ENCODE data around the gene FALEC.
A peak's percentile ranks its signal among the peaks of the same experiment; 100 is the strongest.

FALEC gene

DNA sequence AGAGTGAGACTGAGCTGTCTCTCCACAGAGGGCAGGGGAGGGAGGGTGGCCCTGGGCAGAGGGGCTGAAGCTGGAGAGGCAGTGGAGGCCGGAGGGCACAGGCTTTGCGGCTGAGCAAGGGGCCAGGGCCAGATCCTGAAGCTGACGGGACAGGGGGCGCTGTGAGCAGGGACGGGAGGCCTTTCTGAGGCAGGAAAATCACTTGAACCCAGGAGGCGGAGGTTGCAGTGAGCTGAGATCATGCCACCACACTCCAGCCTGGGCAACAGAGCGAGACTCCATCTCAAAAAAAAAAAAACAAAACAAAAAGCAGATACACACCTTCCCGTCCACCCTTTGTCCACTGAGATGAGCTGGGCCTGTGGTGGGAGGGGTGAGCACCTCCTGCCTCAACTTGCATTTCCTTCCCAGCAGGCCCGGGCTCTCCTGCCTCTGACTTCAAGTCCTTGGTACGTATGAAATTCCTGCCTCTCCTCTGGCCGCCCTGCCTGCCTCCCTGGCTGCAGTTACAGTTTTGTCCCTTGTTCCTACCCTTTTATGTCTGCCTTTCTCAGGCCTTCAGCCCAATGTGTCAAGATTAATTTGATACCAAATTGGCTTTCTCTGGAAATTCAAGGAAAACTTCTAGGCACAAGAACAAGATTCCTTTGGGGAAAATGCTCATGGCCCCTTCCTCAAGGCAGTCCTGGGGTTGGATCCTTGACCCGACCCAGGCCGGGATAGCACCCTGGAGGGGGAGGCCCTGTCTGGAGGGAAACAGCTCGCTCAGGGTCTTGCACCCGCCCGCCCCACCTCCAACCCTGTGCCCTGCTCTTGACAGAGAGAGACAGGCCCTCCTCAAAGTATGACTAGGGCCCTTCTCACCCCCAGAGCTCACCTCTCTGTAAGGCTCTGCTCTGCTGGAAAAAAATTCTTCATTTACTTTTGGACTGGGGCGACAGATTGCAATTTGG is 22.5 kb downstream of the FALEC start:
- no peak overlapping the region for H3K4me3 ChIP-seq (ENCODE audit: low read length)
- DNase-seq, result peak; percentile 95
- no peak overlapping the region for H3K4me2 ChIP-seq (ENCODE audit: low read length)
- H2BK120ac ChIP-seq (ENCODE audit: low read depth, low read length), result no peak overlapping the region
- peak overlapping the region; percentile 16 for H3K18ac ChIP-seq (ENCODE audit: low read length)
- H3K9ac ChIP-seq (ENCODE audit: low read length), result peak overlapping the region; percentile 40
- H3K4ac ChIP-seq (ENCODE audit: low read depth, low read length), result peak overlapping the region; percentile 20
- H3K4me1 ChIP-seq (ENCODE audit: control insufficient read depth, low read depth, low read length), result peaks cover 2% of the 10 kb centered on the region
- peak overlapping the region; percentile 19 for H2BK5ac ChIP-seq (ENCODE audit: low read length)
- H3K79me1 ChIP-seq (ENCODE audit: low read length), result no peaks in the 10 kb centered on the region
- no peaks in the 10 kb centered on the region for H3K36me3 ChIP-seq (ENCODE audit: control insufficient read depth, insufficient read depth, low read length)
- no peak overlapping the region for H2BK15ac ChIP-seq (replicated peaks; ENCODE audit: low read depth)
- H3K27ac ChIP-seq (ENCODE audit: low read depth, low read length), result peak overlapping the region; percentile 32
- peak overlapping the region; percentile 71 for H3K56ac ChIP-seq (ENCODE audit: low read length)
- H2AK5ac ChIP-seq (ENCODE audit: low read length), result no peak overlapping the region
- H3K27me3 ChIP-seq (ENCODE audit: insufficient read depth, low read length, poor library complexity), result no peaks in the 10 kb centered on the region
- H3K23ac ChIP-seq (ENCODE audit: low read length), result no peak overlapping the region
- no peak overlapping the region for H4K5ac ChIP-seq (ENCODE audit: low read length)
- no peaks in the 10 kb centered on the region for H3K79me2 ChIP-seq (ENCODE audit: control insufficient read depth, insufficient read depth, low read length)
- H4K8ac ChIP-seq (ENCODE audit: low read depth, low read length), result no peak overlapping the region
- WGBS (ENCODE audit: extremely low coverage, insufficient coverage, low lambda C conversion rate), result no CpG with 5 or more reads among the region's 17 CpGs

GRCh38 chr1:150543500-150544143 is 28.1 kb downstream of the FALEC start:
- no peak overlapping the region for H4K5ac ChIP-seq (ENCODE audit: low read length)
- no peaks in the 10 kb centered on the region for H3K79me1 ChIP-seq (ENCODE audit: low read length)
- no peaks in the 10 kb centered on the region for H3K36me3 ChIP-seq (ENCODE audit: control insufficient read depth, insufficient read depth, low read length)
- no peak overlapping the region for H3K4me2 ChIP-seq (ENCODE audit: low read length)
- H2BK5ac ChIP-seq (ENCODE audit: low read length), result no peak overlapping the region
- no peak overlapping the region for H2BK15ac ChIP-seq (replicated peaks; ENCODE audit: low read depth)
- H3K9ac ChIP-seq (ENCODE audit: low read length), result peak overlapping the region; percentile 29
- no peaks in the 10 kb centered on the region for H3K4me1 ChIP-seq (ENCODE audit: control insufficient read depth, low read depth, low read length)
- H4K8ac ChIP-seq (ENCODE audit: low read depth, low read length), result no peak overlapping the region
- no peak overlapping the region for H2AK5ac ChIP-seq (ENCODE audit: low read length)
- WGBS (ENCODE audit: extremely low coverage, insufficient coverage, low lambda C conversion rate), result no CpG with 5 or more reads among the region's 13 CpGs
- H3K27me3 ChIP-seq (ENCODE audit: insufficient read depth, low read length, poor library complexity), result no peaks in the 10 kb centered on the region
- no peak overlapping the region for H3K4ac ChIP-seq (ENCODE audit: low read depth, low read length)
- no peak overlapping the region for H3K56ac ChIP-seq (ENCODE audit: low read length)
- no peak overlapping the region for H3K23ac ChIP-seq (ENCODE audit: low read length)
- no peaks in the 10 kb centered on the region for H3K79me2 ChIP-seq (ENCODE audit: control insufficient read depth, insufficient read depth, low read length)
- no peak overlapping the region for H3K4me3 ChIP-seq (ENCODE audit: low read length)
- no peak overlapping the region for H3K18ac ChIP-seq (ENCODE audit: low read length)
- no peak overlapping the region for H3K27ac ChIP-seq (ENCODE audit: low read depth, low read length)
- H2BK120ac ChIP-seq (ENCODE audit: low read depth, low read length), result no peak overlapping the region
- no peak for DNase-seq

GRCh38 chr1:150544204-150544603 is 28.7 kb downstream of the FALEC start:
- Histone ChIP-seq H3K9ac (ENCODE audit: low read length) (no peak overlapping the region), H3K23ac (ENCODE audit: low read length) (no peak overlapping the region), H2BK15ac (replicated peaks; ENCODE audit: low read depth) (no peak overlapping the region), H3K79me2 (ENCODE audit: control insufficient read depth, insufficient read depth, low read length) (no peaks in the 10 kb centered on the region), H3K56ac (ENCODE audit: low read length) (no peak overlapping the region), H3K27ac (ENCODE audit: low read depth, low read length) (no peak overlapping the region), H3K4me3 (ENCODE audit: low read length) (no peak overlapping the region), H3K4me1 (ENCODE audit: control insufficient read depth, low read depth, low read length) (no peaks in the 10 kb centered on the region), H4K5ac (ENCODE audit: low read length) (no peak overlapping the region), H2BK5ac (ENCODE audit: low read length) (no peak overlapping the region), H2BK120ac (ENCODE audit: low read depth, low read length) (no peak overlapping the region), H3K27me3 (ENCODE audit: insufficient read depth, low read length, poor library complexity) (no peaks in the 10 kb centered on the region), H3K4me2 (ENCODE audit: low read length) (no peak overlapping the region), H2AK5ac (ENCODE audit: low read length) (no peak overlapping the region), H3K36me3 (ENCODE audit: control insufficient read depth, insufficient read depth, low read length) (no peaks in the 10 kb centered on the region), H3K79me1 (ENCODE audit: low read length) (no peaks in the 10 kb centered on the region), H4K8ac (ENCODE audit: low read depth, low read length) (no peak overlapping the region), H3K18ac (ENCODE audit: low read length) (no peak overlapping the region), H3K4ac (ENCODE audit: low read depth, low read length) (no peak overlapping the region)
- no CpG with 5 or more reads among the region's 3 CpGs for WGBS (ENCODE audit: extremely low coverage, insufficient coverage, low lambda C conversion rate)
- no peak for DNase-seq

- Histone ChIP-seq H3K27ac (ENCODE audit: low read depth, low read length) (no peak overlapping the region), H3K79me1 (ENCODE audit: low read length) (no peaks in the 10 kb centered on the region), H3K4ac (ENCODE audit: low read depth, low read length) (no peak overlapping the region), H2BK15ac (replicated peaks; ENCODE audit: low read depth) (no peak overlapping the region), H4K5ac (ENCODE audit: low read length) (no peak overlapping the region), H3K9ac (ENCODE audit: low read length) (no peak overlapping the region), H3K56ac (ENCODE audit: low read length) (no peak overlapping the region), H3K27me3 (ENCODE audit: insufficient read depth, low read length, poor library complexity) (no peaks in the 10 kb centered on the region), H3K23ac (ENCODE audit: low read length) (no peak overlapping the region), H2BK5ac (ENCODE audit: low read length) (no peak overlapping the region), H2BK120ac (ENCODE audit: low read depth, low read length) (no peak overlapping the region), H3K36me3 (ENCODE audit: control insufficient read depth, insufficient read depth, low read length) (no peaks in the 10 kb centered on the region), H4K8ac (ENCODE audit: low read depth, low read length) (no peak overlapping the region), H2AK5ac (ENCODE audit: low read length) (no peak overlapping the region), H3K79me2 (ENCODE audit: control insufficient read depth, insufficient read depth, low read length) (no peaks in the 10 kb centered on the region), H3K4me1 (ENCODE audit: control insufficient read depth, low read depth, low read length) (no peaks in the 10 kb centered on the region), H3K18ac (ENCODE audit: low read length) (no peak overlapping the region), H3K4me3 (ENCODE audit: low read length) (no peak overlapping the region), H3K4me2 (ENCODE audit: low read length) (no peak overlapping the region)
- no CpG with 5 or more reads among the region's 6 CpGs for WGBS (ENCODE audit: extremely low coverage, insufficient coverage, low lambda C conversion rate)
- no peak for DNase-seq
Measured at GRCh38 chr1:150545486-150546032, 30.0 kb downstream of the FALEC start.

DNA sequence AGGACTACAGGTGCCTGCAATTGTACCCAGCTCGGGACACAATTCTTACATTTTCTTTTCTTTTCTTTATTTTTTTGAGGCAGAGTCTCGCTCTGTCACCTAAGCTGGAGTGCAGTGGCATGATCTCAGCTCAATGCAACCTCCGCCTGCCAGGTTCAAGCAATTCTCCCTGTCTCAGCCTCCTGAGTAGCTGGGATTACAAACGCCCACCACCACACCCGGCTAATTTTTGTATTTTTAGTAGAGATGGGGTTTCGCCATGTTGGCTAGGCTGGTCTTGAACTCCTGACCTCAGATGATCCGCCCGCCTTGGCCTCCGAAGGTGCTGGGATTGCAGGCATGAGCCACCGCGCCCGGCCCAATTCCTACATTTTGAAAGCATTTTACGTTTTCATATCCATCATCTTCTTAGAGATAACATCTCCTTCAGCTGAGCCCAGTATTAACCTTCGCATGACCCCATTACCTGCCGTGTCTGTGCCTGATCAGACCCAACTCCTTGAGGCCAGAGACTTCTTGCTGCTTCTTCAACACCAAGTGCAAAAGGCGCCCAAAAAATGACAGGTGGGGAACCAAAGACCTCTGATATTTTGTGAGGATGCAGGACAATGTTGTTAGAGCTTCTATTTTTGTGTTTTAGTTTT is 30.9 kb downstream of the FALEC start:
- Histone ChIP-seq H2BK15ac (replicated peaks; ENCODE audit: low read depth) (no peak overlapping the region), H3K36me3 (ENCODE audit: control insufficient read depth, insufficient read depth, low read length) (no peaks in the 10 kb centered on the region), H4K5ac (ENCODE audit: low read length) (no peak overlapping the region), H3K27ac (ENCODE audit: low read depth, low read length) (no peak overlapping the region), H3K79me1 (ENCODE audit: low read length) (no peaks in the 10 kb centered on the region), H2AK5ac (ENCODE audit: low read length) (no peak overlapping the region), H3K4me1 (ENCODE audit: control insufficient read depth, low read depth, low read length) (no peaks in the 10 kb centered on the region), H3K9ac (ENCODE audit: low read length) (no peak overlapping the region), H3K18ac (ENCODE audit: low read length) (no peak overlapping the region), H3K56ac (ENCODE audit: low read length) (no peak overlapping the region), H3K4me3 (ENCODE audit: low read length) (no peak overlapping the region), H3K79me2 (ENCODE audit: control insufficient read depth, insufficient read depth, low read length) (no peaks in the 10 kb centered on the region), H3K23ac (ENCODE audit: low read length) (no peak overlapping the region), H3K4me2 (ENCODE audit: low read length) (no peak overlapping the region), H2BK5ac (ENCODE audit: low read length) (no peak overlapping the region), H4K8ac (ENCODE audit: low read depth, low read length) (no peak overlapping the region), H2BK120ac (ENCODE audit: low read depth, low read length) (no peak overlapping the region), H3K4ac (ENCODE audit: low read depth, low read length) (no peak overlapping the region), H3K27me3 (ENCODE audit: insufficient read depth, low read length, poor library complexity) (no peaks in the 10 kb centered on the region)
- no peak for DNase-seq
- WGBS (ENCODE audit: extremely low coverage, insufficient coverage, low lambda C conversion rate), result no CpG with 5 or more reads among the region's 16 CpGs
